Measurements from ENCODE around the gene ZDHHC16. TPM values are rescaled to one million over a fixed set of nuclear protein-coding genes. Genes with fewer than 3 reads are reported as not detected.

ZDHHC16 gene
- total and polyA plus RNA-seq, 4 donors, result 18.0 to 27.2 (median 22.9) TPM

DNA sequence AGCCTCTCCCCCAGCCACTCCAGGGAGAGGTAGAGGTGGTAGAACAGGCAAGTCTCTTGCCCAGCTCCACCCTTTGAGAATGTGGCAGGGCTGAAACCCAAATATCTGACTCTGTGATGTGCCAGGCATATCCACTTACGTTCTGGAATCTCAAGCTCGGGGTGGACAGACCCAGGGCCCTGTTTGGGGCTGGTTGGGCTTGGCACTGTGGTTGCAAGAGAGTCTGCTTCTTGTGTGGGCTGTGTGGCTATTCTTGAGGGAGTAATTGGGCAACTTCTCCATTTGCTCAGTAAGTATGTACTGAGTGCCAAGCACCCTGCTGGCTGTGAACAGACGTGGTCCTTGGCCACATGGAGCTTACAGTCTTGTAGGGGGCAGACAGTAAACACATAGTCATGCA, 57.4 kb downstream of the ZDHHC16 start:
- Histone ChIP-seq H3K27me3 (ENCODE audit: control insufficient read depth in 4 of 4, insufficient read depth in 4 of 4, low read length in 3 of 4) (no peaks in the 10 kb centered on the region), H3K4me3 (ENCODE audit: low read depth in 1 of 3, low read length in 3 of 3) (no peak overlapping the region), H3K9ac (ENCODE audit: low read depth in 1 of 2, low read length in 2 of 2) (no peak overlapping the region), H3K9me3 (ENCODE audit: control insufficient read depth in 4 of 4, low read length in 3 of 4) (no peaks in the 10 kb centered on the region), H3K4me1 (ENCODE audit: control insufficient read depth in 4 of 4, insufficient read depth in 4 of 4, low read length in 3 of 4) (peaks cover 0 to 10% (median 6%) of the 10 kb centered on the region in 4 donors), H3K27ac (ENCODE audit: low read depth in 1 of 2, low read length in 2 of 2) (no peak overlapping the region), H3K36me3 (ENCODE audit: control insufficient read depth in 4 of 4, insufficient read depth in 3 of 4, low read depth in 1 of 4, low read length in 3 of 4) (no peaks in the 10 kb centered on the region)
- WGBS, result 88% methylated on average over 3 of the region's 3 CpGs
- TF ChIP-seq EGR1 (IDR thresholded peaks at IDR 0.05; ENCODE audit: low read depth in 2 of 2) (no peak), JUND (IDR thresholded peaks at IDR 0.05) (no peak), HNF4G (IDR thresholded peaks at IDR 0.05) (no peak), HNF4A (conservative IDR thresholded peaks at IDR 0.05) (no peak)
- TF ChIP-seq, protein P1, sequence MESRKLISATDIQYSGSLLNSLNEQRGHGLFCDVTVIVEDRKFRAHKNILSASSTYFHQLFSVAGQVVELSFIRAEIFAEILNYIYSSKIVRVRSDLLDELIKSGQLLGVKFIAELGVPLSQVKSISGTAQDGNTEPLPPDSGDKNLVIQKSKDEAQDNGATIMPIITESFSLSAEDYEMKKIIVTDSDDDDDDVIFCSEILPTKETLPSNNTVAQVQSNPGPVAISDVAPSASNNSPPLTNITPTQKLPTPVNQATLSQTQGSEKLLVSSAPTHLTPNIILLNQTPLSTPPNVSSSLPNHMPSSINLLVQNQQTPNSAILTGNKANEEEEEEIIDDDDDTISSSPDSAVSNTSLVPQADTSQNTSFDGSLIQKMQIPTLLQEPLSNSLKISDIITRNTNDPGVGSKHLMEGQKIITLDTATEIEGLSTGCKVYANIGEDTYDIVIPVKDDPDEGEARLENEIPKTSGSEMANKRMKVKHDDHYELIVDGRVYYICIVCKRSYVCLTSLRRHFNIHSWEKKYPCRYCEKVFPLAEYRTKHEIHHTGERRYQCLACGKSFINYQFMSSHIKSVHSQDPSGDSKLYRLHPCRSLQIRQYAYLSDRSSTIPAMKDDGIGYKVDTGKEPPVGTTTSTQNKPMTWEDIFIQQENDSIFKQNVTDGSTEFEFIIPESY (IDR thresholded peaks at IDR 0.05), result no peak
- DNase-seq (ENCODE audit: low spot score), result no peak

DNA sequence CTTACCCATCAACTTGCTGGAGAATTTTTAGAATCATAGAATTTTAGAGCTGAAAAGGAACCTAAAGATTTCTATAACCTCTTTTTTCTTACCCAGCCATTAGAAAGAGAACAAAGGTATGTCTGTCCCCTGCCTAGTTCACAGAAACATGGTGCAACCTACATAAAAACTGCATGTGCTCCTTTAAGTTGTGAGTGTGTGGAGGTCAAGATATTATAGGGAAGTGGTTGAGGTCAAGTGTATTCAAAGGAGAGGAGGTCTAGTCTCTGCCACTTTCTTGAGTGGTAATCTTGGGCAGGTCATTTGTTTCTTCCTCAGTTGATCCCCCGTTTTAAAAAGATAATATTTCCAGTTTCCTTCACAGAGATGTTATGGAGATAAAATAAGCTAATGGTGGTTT, 59.2 kb downstream of the ZDHHC16 start:
- Histone ChIP-seq H3K9ac (ENCODE audit: low read depth in 1 of 2, low read length in 2 of 2) (no peak overlapping the region), H3K9me3 (ENCODE audit: control insufficient read depth in 4 of 4, low read length in 3 of 4) (no peaks in the 10 kb centered on the region), H3K4me1 (ENCODE audit: control insufficient read depth in 4 of 4, insufficient read depth in 4 of 4, low read length in 3 of 4) (peaks cover 0 to 3% (median under 1%) of the 10 kb centered on the region in 4 donors), H3K27me3 (ENCODE audit: control insufficient read depth in 4 of 4, insufficient read depth in 4 of 4, low read length in 3 of 4) (no peaks in the 10 kb centered on the region), H3K4me3 (ENCODE audit: low read depth in 1 of 3, low read length in 3 of 3) (no peak overlapping the region), H3K36me3 (ENCODE audit: control insufficient read depth in 4 of 4, insufficient read depth in 3 of 4, low read depth in 1 of 4, low read length in 3 of 4) (no peaks in the 10 kb centered on the region), H3K27ac (ENCODE audit: low read depth in 1 of 2, low read length in 2 of 2) (no peak overlapping the region)
- no peak for DNase-seq (ENCODE audit: low spot score)
- 82% methylated on average over 1 of the region's 1 CpG for whole genome bisulfite sequencing
- TF ChIP-seq EGR1 (IDR thresholded peaks at IDR 0.05; ENCODE audit: low read depth in 2 of 2) (no peak), ATF3 (IDR thresholded peaks at IDR 0.05) (no peak), RXRA (IDR thresholded peaks at IDR 0.05) (no peak), YY1 (IDR thresholded peaks at IDR 0.05) (no peak), HNF4G (IDR thresholded peaks at IDR 0.05) (no peak), NR2F2 (IDR thresholded peaks at IDR 0.05) (no peak), FOXA1 (IDR thresholded peaks at IDR 0.05) (no peak), RAD21 (IDR thresholded peaks at IDR 0.05) (no peak), SP1 (IDR thresholded peaks at IDR 0.05) (no peak), REST (IDR thresholded peaks at IDR 0.05) (no peak), GABPA (IDR thresholded peaks at IDR 0.05 in 1 of 2, conservative IDR thresholded peaks at IDR 0.05 in 1 of 2) (no peak), TAF1 (conservative IDR thresholded peaks at IDR 0.05) (no peak), HNF4A (conservative IDR thresholded peaks at IDR 0.05) (no peak), FOXA2 (IDR thresholded peaks at IDR 0.05) (no peak), JUND (IDR thresholded peaks at IDR 0.05) (no peak)
- TF ChIP-seq, protein P2, sequence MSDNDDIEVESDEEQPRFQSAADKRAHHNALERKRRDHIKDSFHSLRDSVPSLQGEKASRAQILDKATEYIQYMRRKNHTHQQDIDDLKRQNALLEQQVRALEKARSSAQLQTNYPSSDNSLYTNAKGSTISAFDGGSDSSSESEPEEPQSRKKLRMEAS (IDR thresholded peaks at IDR 0.05), result no peak
- TF ChIP-seq, protein P3, sequence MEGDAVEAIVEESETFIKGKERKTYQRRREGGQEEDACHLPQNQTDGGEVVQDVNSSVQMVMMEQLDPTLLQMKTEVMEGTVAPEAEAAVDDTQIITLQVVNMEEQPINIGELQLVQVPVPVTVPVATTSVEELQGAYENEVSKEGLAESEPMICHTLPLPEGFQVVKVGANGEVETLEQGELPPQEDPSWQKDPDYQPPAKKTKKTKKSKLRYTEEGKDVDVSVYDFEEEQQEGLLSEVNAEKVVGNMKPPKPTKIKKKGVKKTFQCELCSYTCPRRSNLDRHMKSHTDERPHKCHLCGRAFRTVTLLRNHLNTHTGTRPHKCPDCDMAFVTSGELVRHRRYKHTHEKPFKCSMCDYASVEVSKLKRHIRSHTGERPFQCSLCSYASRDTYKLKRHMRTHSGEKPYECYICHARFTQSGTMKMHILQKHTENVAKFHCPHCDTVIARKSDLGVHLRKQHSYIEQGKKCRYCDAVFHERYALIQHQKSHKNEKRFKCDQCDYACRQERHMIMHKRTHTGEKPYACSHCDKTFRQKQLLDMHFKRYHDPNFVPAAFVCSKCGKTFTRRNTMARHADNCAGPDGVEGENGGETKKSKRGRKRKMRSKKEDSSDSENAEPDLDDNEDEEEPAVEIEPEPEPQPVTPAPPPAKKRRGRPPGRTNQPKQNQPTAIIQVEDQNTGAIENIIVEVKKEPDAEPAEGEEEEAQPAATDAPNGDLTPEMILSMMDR (IDR thresholded peaks at IDR 0.05; ENCODE audit: low read depth, low read length, missing input control), result no peak
- TF ChIP-seq, protein P1 (IDR thresholded peaks at IDR 0.05), result no peak

Data from liver (tissue), 9 donors.